Smooth muscle cell (in vitro differentiated cells): Measurements from ENCODE around the gene DENND1B. TPM values are rescaled to one million over a fixed set of nuclear protein-coding genes. Genes with fewer than 3 reads are reported as not detected.

ENCODE experiments used
- DNase-seq: peaks from one replicate; lab custom pipeline; 2025; ENCODE audit not compliant: unreplicated experiment; lab: John Stamatoyannopoulos, UW
- H2AFZ ChIP-seq: fragments of 200-600 bp; sonication (generic); 2 replicates; pipeline ENCODE4 v1.6.0; 2016; ENCODE audit warnings: antibody characterized with exemption, low read depth, mild to moderate bottlenecking
- H3F3A ChIP-seq: fragments of 200-600 bp; sonication (generic); 2 replicates; pipeline ENCODE4 v1.6.0; 2017; ENCODE audit warnings: antibody characterized with exemption, low read depth
- H3K27ac ChIP-seq: fragments of 200-600 bp; sonication (generic); 2 replicates; pipeline ENCODE4 v1.5.1; 2016; ENCODE audit warnings: low read depth, mild to moderate bottlenecking
- H3K27me3 ChIP-seq: fragments of 200-600 bp; sonication (generic); 2 replicates; pipeline ENCODE4 v1.6.1; 2016; ENCODE audit warnings: low read depth, mild to moderate bottlenecking
- H3K36me3 ChIP-seq: fragments of 200-600 bp; sonication (generic); 2 replicates; pipeline ENCODE4 v1.5.1; 2016; ENCODE audit warnings: low read depth
- H3K4me1 ChIP-seq: fragments of 200-600 bp; sonication (generic); 2 replicates; pipeline ENCODE4 v1.5.1; 2016; ENCODE audit warnings: low read depth
- H3K4me2 ChIP-seq: fragments of 200-600 bp; sonication (generic); 2 replicates; pipeline ENCODE4 v1.6.0; 2016; ENCODE audit warnings: mild to moderate bottlenecking
- H3K4me3 ChIP-seq: fragments of 200-600 bp; sonication (generic); 2 replicates; pipeline ENCODE4 v1.5.1; 2016; ENCODE audit warnings: mild to moderate bottlenecking
- H3K79me2 ChIP-seq: fragments of 200-600 bp; sonication (generic); 2 replicates; pipeline ENCODE4 v1.6.0; 2016; ENCODE audit warnings: low read depth, mild to moderate bottlenecking
- H3K9ac ChIP-seq: fragments of 200-600 bp; sonication (generic); 2 replicates; pipeline ENCODE4 v1.6.0; 2016; ENCODE audit warnings: low read depth
- H3K9me3 ChIP-seq: fragments of 200-600 bp; sonication (generic); replicated peaks from 2 replicates; pipeline ENCODE4 v1.5.1; 2016; ENCODE audit warnings: low read depth
- H4K20me1 ChIP-seq: fragments of 200-600 bp; sonication (generic); 2 replicates; pipeline ENCODE4 v1.6.0; 2016; ENCODE audit warnings: low read depth
- CTCF ChIP-seq: fragments of 200-600 bp; sonication (generic); IDR thresholded peaks from 2 replicates; pipeline ENCODE4 v1.5.1; 2017; ENCODE audit warnings: borderline replicate concordance, mild to moderate bottlenecking, antibody characterized with exemption; ENCODE audit not compliant: insufficient read depth, poor library complexity, severe bottlenecking
- WGBS: methylation state at CpG from one replicate; pipeline ENCODE4 v1.1.7; 2016; ENCODE audit warnings: low lambda C conversion rate; 5-methylcytosine and 5-hydroxymethylcytosine counted together
- polyA plus RNA-seq: library from polyadenylated mRNA; unstranded; fragments of >200 nt; fragmentation: Nextera tagmentation; extraction: Ambion mirVana; gene quantifications from 2 replicates; pipeline ENCODE4 v1.2.1, GENCODE V29; 2016
- total RNA-seq: library from RNA; depleted of rRNA; stranded (reverse); fragments of >200 nt; gene quantifications from 2 replicates; pipeline ENCODE4 v1.2.3, GENCODE V29; 2014

The DENND1B gene
- total and polyA plus RNA-seq, 2 experiments from 2014 or later = 7.5 to 22.0 TPM

GRCh38 chr1:197736685-197737084 is 38.6 kb downstream of the DENND1B start:
- H3K4me2 ChIP-seq = no peak overlapping the region
- H3K4me3 ChIP-seq = no peak overlapping the region
- peaks cover 21% of the 10 kb centered on the region for H4K20me1 ChIP-seq
- no peak for TF ChIP-seq CTCF
- no peaks in the 10 kb centered on the region for H3K27me3 ChIP-seq
- DNase-seq = no peak
- H2AFZ ChIP-seq = no peak overlapping the region
- H3K79me2 ChIP-seq = peaks cover 9% of the 10 kb centered on the region
- H3K9me3 ChIP-seq = no peaks in the 10 kb centered on the region
- H3K4me1 ChIP-seq = peaks cover 28% of the 10 kb centered on the region
- 63% methylated on average over 1 of the region's 1 CpG for WGBS
- no peak overlapping the region for H3K27ac ChIP-seq
- no peak overlapping the region for H3K9ac ChIP-seq
- peaks cover 4% of the 10 kb centered on the region for H3K36me3 ChIP-seq
- H3F3A ChIP-seq = no peaks in the 10 kb centered on the region

GRCh38 chr1:197735461-197735860 is 39.8 kb downstream of the DENND1B start:
- WGBS = 97% methylated on average over 16 of the region's 16 CpGs
- peaks cover 11% of the 10 kb centered on the region for H3K79me2 ChIP-seq
- H3K9me3 ChIP-seq = no peaks in the 10 kb centered on the region
- H3K4me1 ChIP-seq = peaks cover 39% of the 10 kb centered on the region
- H3K36me3 ChIP-seq = peaks cover 4% of the 10 kb centered on the region
- no peaks in the 10 kb centered on the region for H3F3A ChIP-seq
- H4K20me1 ChIP-seq = peaks cover 22% of the 10 kb centered on the region
- H2AFZ ChIP-seq = no peak overlapping the region
- no peak overlapping the region for H3K27ac ChIP-seq
- no peak overlapping the region for H3K4me3 ChIP-seq
- DNase-seq = no peak
- no peak overlapping the region for H3K9ac ChIP-seq
- no peaks in the 10 kb centered on the region for H3K27me3 ChIP-seq
- no peak for TF ChIP-seq CTCF
- no peak overlapping the region for H3K4me2 ChIP-seq

- no peak for DNase-seq
- H3K4me1 ChIP-seq = peaks cover 49% of the 10 kb centered on the region
- peaks cover 22% of the 10 kb centered on the region for H3K79me2 ChIP-seq
- H3K27me3 ChIP-seq = no peaks in the 10 kb centered on the region
- H2AFZ ChIP-seq = no peak overlapping the region
- no peak overlapping the region for H3K9ac ChIP-seq
- H3K36me3 ChIP-seq = peaks cover 4% of the 10 kb centered on the region
- H3F3A ChIP-seq = no peaks in the 10 kb centered on the region
- H3K4me2 ChIP-seq = no peak overlapping the region
- WGBS = 88% methylated on average over 5 of the region's 5 CpGs
- no peak for TF ChIP-seq CTCF
- no peak overlapping the region for H3K4me3 ChIP-seq
- peaks cover 7% of the 10 kb centered on the region for H4K20me1 ChIP-seq
- no peak overlapping the region for H3K27ac ChIP-seq
- H3K9me3 ChIP-seq = no peaks in the 10 kb centered on the region
These were observed 42.0 kb downstream of the DENND1B start for GRCh38 chr1:197733324-197733723.

GRCh38 chr1:197732187-197732586 is 43.1 kb downstream of the DENND1B start:
- Histone ChIP-seq H2AFZ (no peak overlapping the region), H3K79me2 (peaks cover 22% of the 10 kb centered on the region), H3K4me2 (no peak overlapping the region), H3K27me3 (no peaks in the 10 kb centered on the region), H3K9ac (no peak overlapping the region), H3K27ac (no peak overlapping the region), H3K4me1 (peaks cover 49% of the 10 kb centered on the region), H3K36me3 (peaks cover 4% of the 10 kb centered on the region), H4K20me1 (peaks cover 7% of the 10 kb centered on the region), H3K9me3 (no peaks in the 10 kb centered on the region), H3F3A (no peaks in the 10 kb centered on the region), H3K4me3 (no peak overlapping the region)
- no peak for TF ChIP-seq CTCF
- DNase-seq = no peak
- 96% methylated on average over 2 of the region's 2 CpGs for WGBS
